HG02759 (cell line): ENCODE results near the gene SLC18A3.

Experiments used
- ATAC-seq: cut with Tn5 transposase; IDR thresholded peaks from one replicate; pipeline ENCODE4 v1.9.1; 2021; ENCODE audit warnings: mild to moderate bottlenecking, moderate library complexity; ENCODE audit not compliant: unreplicated experiment

SLC18A3 gene

DNA sequence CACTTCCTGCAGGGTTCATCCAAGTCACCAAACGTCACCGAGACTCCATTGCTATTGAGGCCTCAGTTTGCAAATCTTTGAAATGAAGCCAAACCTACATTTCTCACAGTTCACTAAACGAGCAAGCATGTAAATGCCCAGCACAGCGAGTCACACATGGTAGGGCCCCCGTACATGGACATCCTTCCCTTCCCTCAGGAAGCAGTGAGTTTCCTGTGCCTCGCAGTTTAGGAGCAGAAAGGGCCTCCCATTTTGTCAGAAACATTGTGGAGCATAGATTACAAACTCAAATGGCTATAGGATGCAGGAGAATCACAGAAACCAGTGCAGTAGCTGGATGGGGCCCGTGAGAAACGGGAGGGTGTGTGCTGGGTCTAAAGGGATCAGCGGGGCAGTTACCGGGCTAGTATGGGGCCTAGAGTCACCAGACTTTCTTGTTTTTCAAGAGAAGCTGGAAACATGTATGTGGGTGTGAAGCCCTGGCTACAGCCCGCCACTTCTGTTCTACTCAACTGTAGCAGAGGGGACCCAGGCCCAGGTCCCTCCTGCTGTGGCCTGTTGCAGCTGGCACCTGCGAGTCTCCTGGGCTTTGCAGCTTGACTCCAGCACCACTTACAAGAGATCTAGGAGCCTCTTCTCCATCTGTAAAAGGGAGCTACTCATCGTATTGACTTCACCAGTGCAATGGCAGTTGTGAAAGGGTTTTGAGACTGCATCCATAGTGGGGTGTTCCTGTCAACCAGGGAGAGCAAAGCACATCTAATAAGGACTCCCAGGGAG, 14.2 kb upstream of the SLC18A3 start:
- ATAC-seq = no peak

GRCh38 chr10:49596493-49596809, 13.7 kb upstream of the SLC18A3 start:
- ATAC-seq = no peak

- ATAC-seq = no peak
Observed at GRCh38 chr10:49596836-49597235, 13.3 kb upstream of the SLC18A3 start.

GRCh38 chr10:49597426-49598163, 12.5 kb upstream of the SLC18A3 start:
- no peak for ATAC-seq

- no peak for ATAC-seq
Observed at GRCh38 chr10:49598164-49598856, 11.8 kb upstream of the SLC18A3 start.

GRCh38 chr10:49598986-49599385, 11.1 kb upstream of the SLC18A3 start:
- ATAC-seq = no peak

GRCh38 chr10:49599546-49599945, 10.6 kb upstream of the SLC18A3 start:
- ATAC-seq = no peak

DNA sequence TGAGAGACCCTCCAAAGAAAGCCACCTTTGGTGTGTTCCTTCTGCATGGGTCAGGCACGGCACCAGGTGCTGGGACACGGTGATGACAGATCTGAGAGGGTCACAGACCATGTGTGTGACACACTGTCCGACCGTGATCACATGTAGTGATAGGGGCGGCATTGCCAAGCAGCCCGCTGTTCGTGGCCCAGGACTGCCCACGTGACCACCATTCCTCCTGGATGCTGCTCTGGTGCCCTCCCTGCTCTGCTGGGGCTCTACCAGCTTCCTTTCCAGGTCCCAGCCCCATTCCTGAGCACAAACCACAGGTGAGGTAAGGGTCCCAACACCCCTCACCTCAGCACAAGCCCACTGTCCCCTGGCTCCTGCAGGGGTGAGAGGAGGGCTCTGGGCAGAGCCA, 10.1 kb upstream of the SLC18A3 start:
- ATAC-seq = no peak

DNA sequence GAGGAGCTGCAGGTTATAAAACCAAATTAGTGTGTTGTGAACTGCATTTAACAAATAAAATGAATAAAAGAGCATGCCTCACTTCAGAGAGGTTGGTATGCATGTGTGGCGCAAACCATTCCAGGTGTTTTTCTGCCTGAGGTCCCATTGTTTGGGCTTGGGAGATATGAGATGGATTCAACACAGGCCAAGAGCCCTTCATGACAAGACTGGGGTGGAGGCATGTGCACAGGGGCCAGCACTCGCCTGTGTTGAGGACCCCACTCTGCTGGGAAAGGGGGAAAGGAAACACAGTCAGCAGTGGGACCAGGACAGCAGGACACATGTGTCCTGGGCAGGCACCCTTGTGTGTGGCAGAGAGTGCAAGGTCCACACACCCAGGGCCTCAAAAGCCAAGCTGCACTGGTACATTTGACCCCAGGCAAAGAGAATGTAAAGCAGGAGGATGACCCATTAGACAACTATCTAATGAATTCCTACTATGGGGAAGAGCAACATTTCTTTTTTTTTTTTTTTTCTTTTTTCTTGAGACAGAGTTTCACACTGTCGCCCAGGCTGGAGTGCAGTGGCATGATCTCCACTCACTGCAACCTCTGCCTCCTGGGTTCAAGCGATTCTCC, 9.2 kb upstream of the SLC18A3 start:
- no peak for ATAC-seq

GRCh38 chr10:49601857-49602256, 8.3 kb upstream of the SLC18A3 start:
- ATAC-seq = no peak

- no peak for ATAC-seq
Observed at GRCh38 chr10:49602380-49603023, 7.6 kb upstream of the SLC18A3 start.

DNA sequence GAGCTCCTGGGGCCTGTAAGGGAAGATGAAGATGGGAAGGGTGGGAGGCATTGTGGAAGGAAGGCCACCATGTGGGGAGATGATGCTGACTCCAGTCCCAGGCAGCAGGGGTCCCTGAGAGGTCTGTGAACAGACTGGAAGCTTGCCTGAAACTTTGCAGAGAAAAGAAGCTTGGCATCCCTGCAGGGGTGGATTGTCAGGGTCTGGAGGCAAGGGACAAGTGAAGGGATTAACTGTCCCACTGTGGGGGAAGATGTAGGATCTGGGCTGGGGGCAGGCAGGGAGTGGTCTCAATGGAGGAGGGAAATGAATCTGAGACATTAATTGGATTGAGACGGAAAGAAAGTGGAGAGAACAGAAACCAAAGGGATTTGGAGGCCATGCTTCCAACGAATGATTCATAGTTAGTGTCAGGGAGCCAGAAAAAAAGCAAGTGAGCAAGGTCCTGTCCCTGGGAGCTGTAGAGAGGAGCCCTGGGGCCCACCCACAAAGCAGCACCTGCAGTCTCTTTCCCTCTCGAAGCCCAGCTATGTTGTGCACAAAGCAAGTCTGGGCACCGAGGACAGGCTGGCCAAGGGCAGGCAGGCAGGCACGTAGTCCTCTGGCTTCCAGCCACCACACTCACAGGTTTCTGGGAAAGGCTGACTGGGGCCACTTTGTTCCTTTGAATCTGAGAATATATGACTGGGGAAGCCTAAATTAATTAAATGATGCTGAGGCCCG, 4.7 kb upstream of the SLC18A3 start:
- ATAC-seq = no peak

- no peak for ATAC-seq
Observed at GRCh38 chr10:49605939-49606509, 4.1 kb upstream of the SLC18A3 start.

- peak; percentile 89 for ATAC-seq
Observed at GRCh38 chr10:49606981-49607535, 3.1 kb upstream of the SLC18A3 start.

DNA sequence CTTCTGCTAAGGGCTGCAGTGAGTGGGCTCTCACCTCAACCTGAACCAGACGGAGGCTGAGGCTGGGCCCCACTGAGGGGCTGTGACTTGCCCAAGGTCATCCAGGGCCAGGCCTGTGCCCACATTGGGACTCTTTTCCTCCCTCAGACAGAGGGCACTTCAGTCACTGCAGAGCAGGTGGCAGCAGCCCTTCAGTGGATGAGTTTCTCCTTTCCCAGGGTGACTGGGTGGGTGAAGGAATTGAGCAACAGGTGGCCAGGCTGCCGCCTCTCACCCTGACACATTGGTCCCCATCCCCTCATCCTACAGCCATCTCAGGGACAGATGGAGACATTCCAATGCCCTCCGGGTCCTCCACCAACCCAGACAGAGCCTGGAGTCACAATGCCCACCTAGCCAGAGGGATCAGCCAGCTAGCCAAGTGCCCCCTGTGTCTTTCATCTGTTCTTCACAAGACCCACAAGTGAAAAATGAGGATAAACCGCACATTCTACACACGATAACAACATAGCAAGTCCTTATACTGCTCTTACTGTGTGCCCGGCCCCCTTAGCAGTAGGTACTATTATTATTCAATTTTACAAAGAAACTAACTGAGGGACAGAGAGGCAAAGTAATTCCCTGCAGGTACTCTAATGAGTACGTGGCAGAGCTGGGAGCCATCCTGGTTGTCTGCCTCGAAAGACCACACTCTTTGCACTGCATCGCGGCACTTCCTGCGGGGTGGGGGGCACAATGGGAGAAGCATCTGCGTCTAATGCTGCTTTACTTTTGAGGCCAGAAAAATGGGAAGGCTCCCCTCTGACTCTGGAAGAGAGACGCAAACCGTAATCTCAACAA, 1.7 kb upstream of the SLC18A3 start:
- ATAC-seq = no peak

DNA sequence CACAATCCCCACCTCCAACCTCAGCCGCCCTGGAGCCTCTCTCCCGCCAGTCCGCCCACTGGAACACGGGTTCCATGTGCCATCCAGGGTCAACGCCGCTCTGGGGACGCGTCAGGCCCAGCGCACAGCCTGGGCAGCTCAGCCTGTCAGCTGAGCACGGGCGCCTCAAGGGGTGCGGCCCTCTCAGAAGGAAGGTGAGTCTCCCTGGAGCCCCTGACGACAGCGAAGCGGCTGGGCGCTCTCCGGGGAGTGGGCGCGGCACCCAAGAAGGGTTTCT, 1.2 kb upstream of the SLC18A3 start:
- no peak for ATAC-seq

DNA sequence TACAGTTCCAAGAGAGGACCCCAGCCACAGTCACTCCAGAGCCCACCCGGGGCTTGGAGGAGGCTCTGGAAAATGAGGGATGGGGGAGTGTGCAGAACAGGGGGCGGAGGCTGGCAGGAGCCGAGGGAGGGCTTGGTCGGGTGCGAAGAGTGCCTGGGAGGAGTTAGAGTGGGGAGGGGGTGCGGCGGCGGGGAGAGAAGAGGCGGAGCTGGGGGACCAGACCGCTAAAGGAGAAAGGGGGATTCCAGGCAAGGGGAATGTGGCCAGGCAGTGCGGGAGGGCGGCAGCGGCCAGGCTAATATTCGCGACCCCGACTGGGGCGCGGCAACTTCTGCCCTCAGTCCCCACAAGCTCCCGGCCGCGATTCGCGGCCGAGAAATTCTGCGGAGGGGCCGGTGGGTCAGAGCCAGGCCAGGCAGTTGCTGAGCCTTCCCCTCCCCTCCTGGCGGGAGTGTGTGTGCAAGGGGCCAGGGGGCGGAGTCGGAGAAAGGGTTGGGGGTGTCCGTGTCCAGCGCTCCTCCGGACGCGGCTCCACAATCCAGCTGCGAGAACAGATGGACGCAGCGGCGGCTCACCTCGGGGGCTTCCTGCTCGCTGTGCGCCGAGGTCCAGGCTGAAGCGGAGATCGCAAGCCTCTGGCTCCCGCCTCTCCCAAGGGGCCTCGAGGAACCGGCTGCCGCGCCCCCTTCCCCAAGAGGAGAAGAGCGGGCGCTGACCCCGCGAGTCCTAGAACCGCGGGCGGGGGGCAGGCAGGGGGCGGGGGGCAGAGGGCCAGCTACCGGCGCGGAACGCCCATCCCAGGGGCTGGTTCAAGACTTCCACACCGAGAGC, 612 bp upstream of the SLC18A3 start:
- ATAC-seq = no peak

- ATAC-seq = no peak
Observed at GRCh38 chr10:49610458-49611165, 502 bp downstream of the SLC18A3 start.
